HepG2 (cell line): Measurements from ENCODE around the gene KRT12. TPM values are rescaled to one million over a fixed set of nuclear protein-coding genes. Genes with fewer than 3 reads are reported as not detected.

ENCODE experiments used
- BORCS8-MEF2B ChIP-seq: sonication (generic); formaldehyde crosslinking; IDR thresholded peaks from 2 replicates; pipeline ENCODE4 v1.8.0; 2022; ENCODE audit warnings: mild to moderate bottlenecking, missing genetic modification reagents
- HNRNPH1 ChIP-seq: fragments of 200-400 bp; formaldehyde crosslinking; optimal IDR thresholded peaks from 2 replicates; pipeline ENCODE3; 2017; ENCODE audit warnings: mild to moderate bottlenecking, low read depth, low read length
- KLF16 ChIP-seq, 2 experiments: sonication (generic) in 1 of 2; formaldehyde crosslinking in 1 of 2; IDR thresholded peaks; 2 replicates each; pipeline versions ENCODE4 v1.6.1 to v1.8.0; 2016 to 2023; ENCODE audit warnings: missing genetic modification reagents in 2 of 2, missing compliant biosample characterization in 1 of 2
- MXD4 ChIP-seq: IDR thresholded peaks from 2 replicates; pipeline ENCODE4 v1.6.1; 2016; ENCODE audit warnings: mild to moderate bottlenecking, missing biosample characterization, missing genetic modification reagents
- ZNF232 ChIP-seq: sonication (generic); formaldehyde crosslinking; IDR thresholded peaks from 2 replicates; pipeline ENCODE4 v1.4.0; 2020; ENCODE audit warnings: missing genetic modification reagents, borderline replicate concordance
- ZNF264 ChIP-seq: sonication (generic); formaldehyde crosslinking; IDR thresholded peaks from 2 replicates; pipeline ENCODE4 v1.4.0; 2020; ENCODE audit warnings: missing genetic modification reagents
- ZNF343 ChIP-seq: sonication (generic); formaldehyde crosslinking; IDR thresholded peaks from 2 replicates; pipeline ENCODE4 v1.4.0; 2020; ENCODE audit warnings: mild to moderate bottlenecking, missing genetic modification reagents
- ZNF574 ChIP-seq: sonication (generic); formaldehyde crosslinking; IDR thresholded peaks from 2 replicates; pipeline ENCODE4 v1.4.0; 2020; ENCODE audit warnings: missing genetic modification reagents
- ZNF761 ChIP-seq: sonication (generic); formaldehyde crosslinking; conservative IDR thresholded peaks from 2 replicates; pipeline ENCODE4 v1.4.0; 2020; ENCODE audit warnings: mild to moderate bottlenecking, missing genetic modification reagents
- ZNF781 ChIP-seq: sonication (generic); formaldehyde crosslinking; IDR thresholded peaks from 2 replicates; pipeline ENCODE4 v1.5.1; 2020; ENCODE audit warnings: borderline replicate concordance, mild to moderate bottlenecking, missing genetic modification reagents; ENCODE audit errors: not compliant biosample characterization
- ZNF800 ChIP-seq: sonication (generic); formaldehyde crosslinking; IDR thresholded peaks from 2 replicates; pipeline ENCODE4 v1.4.0; 2020; ENCODE audit warnings: missing genetic modification reagents
- polyA plus RNA-seq, 8 experiments: library from polyadenylated mRNA; depleted of rRNA in 3 of 8; stranded (reverse) in 7 of 8; unstranded in 1 of 8; fragments of >200 nt; fragmentation: Illumina TruSeq in 4 of 8; extraction: Trizol in 4 of 8; gene quantifications; 2 replicates each; pipeline versions ENCODE4 v1.2.1 to v1.2.3, GENCODE V29; 2011 to 2016; ENCODE audit warnings: low read depth in 4 of 8, missing spikeins in 1 of 8, mixed read lengths in 1 of 8; ENCODE audit not compliant: insufficient read depth in 1 of 8
- total RNA-seq, 5 experiments: library from RNA; depleted of rRNA; stranded (reverse); fragments of >200 nt; fragmentation: Illumina TruSeq; extraction: Trizol; gene quantifications; 2 replicates each; pipeline ENCODE4 v1.2.3, GENCODE V29; 2016; ENCODE audit warnings: low read depth in 1 of 5
- TF ChIP-seq, protein P1 (sequence below): sonication (generic); formaldehyde crosslinking; IDR thresholded peaks from 2 replicates; pipeline ENCODE4 v1.4.0; 2020; ENCODE audit warnings: missing genetic modification reagents
- TF ChIP-seq, protein P2 (sequence below): sonication (generic); formaldehyde crosslinking; IDR thresholded peaks from 2 replicates; pipeline ENCODE4 v1.4.0; 2020; ENCODE audit warnings: missing genetic modification reagents

KRT12 gene
- total and polyA plus RNA-seq, 2 of the 13 experiments (the other 11 are each of a cell fraction or from before 2014, with no cell fraction given), result 0.07 to 0.09 TPM

GRCh38 chr17:40818733-40819527, 48.1 kb downstream of the KRT12 start (continued):
- TF ChIP-seq ZNF264 (CRISPR knock-in tag) (no peak), ZNF781 (CRISPR knock-in tag) (no peak), HNRNPH1 (no peak), ZNF761 (CRISPR knock-in tag) (0 out of 2 replicates have a peak, but pooled peaks have one; percentile 30), BORCS8-MEF2B (CRISPR knock-in tag) (no peak), KLF16 (CRISPR knock-in tag; IDR thresholded peaks at IDR 0.05) (no peak; a peak in 1 of 4 replicates), ZNF574 (CRISPR knock-in tag) (peak; percentile 91), ZNF232 (CRISPR knock-in tag) (no peak), MXD4 (CRISPR knock-in tag) (no peak), ZNF800 (peak; percentile 19; the same call in 1 of the 2 replicates), ZNF343 (no peak)
- TF ChIP-seq, protein P1, sequence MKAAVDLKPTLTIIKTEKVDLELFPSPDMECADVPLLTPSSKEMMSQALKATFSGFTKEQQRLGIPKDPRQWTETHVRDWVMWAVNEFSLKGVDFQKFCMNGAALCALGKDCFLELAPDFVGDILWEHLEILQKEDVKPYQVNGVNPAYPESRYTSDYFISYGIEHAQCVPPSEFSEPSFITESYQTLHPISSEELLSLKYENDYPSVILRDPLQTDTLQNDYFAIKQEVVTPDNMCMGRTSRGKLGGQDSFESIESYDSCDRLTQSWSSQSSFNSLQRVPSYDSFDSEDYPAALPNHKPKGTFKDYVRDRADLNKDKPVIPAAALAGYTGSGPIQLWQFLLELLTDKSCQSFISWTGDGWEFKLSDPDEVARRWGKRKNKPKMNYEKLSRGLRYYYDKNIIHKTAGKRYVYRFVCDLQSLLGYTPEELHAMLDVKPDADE (CRISPR knock-in tag), result 0 out of 2 replicates have a peak, but pooled peaks have one; percentile 41
- TF ChIP-seq, protein P2, sequence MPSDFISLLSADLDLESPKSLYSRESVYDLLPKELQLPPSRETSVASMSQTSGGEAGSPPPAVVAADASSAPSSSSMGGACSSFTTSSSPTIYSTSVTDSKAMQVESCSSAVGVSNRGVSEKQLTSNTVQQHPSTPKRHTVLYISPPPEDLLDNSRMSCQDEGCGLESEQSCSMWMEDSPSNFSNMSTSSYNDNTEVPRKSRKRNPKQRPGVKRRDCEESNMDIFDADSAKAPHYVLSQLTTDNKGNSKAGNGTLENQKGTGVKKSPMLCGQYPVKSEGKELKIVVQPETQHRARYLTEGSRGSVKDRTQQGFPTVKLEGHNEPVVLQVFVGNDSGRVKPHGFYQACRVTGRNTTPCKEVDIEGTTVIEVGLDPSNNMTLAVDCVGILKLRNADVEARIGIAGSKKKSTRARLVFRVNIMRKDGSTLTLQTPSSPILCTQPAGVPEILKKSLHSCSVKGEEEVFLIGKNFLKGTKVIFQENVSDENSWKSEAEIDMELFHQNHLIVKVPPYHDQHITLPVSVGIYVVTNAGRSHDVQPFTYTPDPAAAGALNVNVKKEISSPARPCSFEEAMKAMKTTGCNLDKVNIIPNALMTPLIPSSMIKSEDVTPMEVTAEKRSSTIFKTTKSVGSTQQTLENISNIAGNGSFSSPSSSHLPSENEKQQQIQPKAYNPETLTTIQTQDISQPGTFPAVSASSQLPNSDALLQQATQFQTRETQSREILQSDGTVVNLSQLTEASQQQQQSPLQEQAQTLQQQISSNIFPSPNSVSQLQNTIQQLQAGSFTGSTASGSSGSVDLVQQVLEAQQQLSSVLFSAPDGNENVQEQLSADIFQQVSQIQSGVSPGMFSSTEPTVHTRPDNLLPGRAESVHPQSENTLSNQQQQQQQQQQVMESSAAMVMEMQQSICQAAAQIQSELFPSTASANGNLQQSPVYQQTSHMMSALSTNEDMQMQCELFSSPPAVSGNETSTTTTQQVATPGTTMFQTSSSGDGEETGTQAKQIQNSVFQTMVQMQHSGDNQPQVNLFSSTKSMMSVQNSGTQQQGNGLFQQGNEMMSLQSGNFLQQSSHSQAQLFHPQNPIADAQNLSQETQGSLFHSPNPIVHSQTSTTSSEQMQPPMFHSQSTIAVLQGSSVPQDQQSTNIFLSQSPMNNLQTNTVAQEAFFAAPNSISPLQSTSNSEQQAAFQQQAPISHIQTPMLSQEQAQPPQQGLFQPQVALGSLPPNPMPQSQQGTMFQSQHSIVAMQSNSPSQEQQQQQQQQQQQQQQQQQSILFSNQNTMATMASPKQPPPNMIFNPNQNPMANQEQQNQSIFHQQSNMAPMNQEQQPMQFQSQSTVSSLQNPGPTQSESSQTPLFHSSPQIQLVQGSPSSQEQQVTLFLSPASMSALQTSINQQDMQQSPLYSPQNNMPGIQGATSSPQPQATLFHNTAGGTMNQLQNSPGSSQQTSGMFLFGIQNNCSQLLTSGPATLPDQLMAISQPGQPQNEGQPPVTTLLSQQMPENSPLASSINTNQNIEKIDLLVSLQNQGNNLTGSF (CRISPR knock-in tag), result 0 out of 2 replicates have a peak, but pooled peaks have one; percentile 66
